Ishikawa (cell line): ENCODE results near the gene OMD.

Experiments
- CEBPB ChIP-seq: IDR thresholded peaks from 2 replicates; pipeline ENCODE4 v1.6.1; 2012
- CREB1 ChIP-seq: IDR thresholded peaks from 2 replicates; pipeline ENCODE4 v1.6.1; 2012; ENCODE audit warnings: low read depth
- EGR1 ChIP-seq: IDR thresholded peaks from 2 replicates; pipeline ENCODE4 v1.6.1; 2012
- EP300 ChIP-seq: IDR thresholded peaks from 2 replicates; pipeline ENCODE4 v1.6.1; 2012; ENCODE audit warnings: borderline replicate concordance
- FOXM1 ChIP-seq: IDR thresholded peaks from 2 replicates; pipeline ENCODE4 v1.6.1; 2012; ENCODE audit warnings: low read depth, borderline replicate concordance
- MAX ChIP-seq: IDR thresholded peaks from 2 replicates; pipeline ENCODE4 v1.6.1; 2012
- NFIC ChIP-seq: IDR thresholded peaks from 2 replicates; pipeline ENCODE4 v1.6.1; 2012
- RAD21 ChIP-seq: IDR thresholded peaks from 2 replicates; pipeline ENCODE4 v1.6.1; 2012; ENCODE audit warnings: low read depth
- REST ChIP-seq: IDR thresholded peaks from 2 replicates; pipeline ENCODE4 v1.6.1; 2012; ENCODE audit warnings: low read depth, mild to moderate bottlenecking
- TAF1 ChIP-seq: IDR thresholded peaks from 2 replicates; pipeline ENCODE4 v1.6.1; 2012; ENCODE audit warnings: low read depth, mild to moderate bottlenecking
- TCF12 ChIP-seq: IDR thresholded peaks from 2 replicates; pipeline ENCODE4 v1.6.1; 2012; ENCODE audit warnings: low read depth
- TEAD4 ChIP-seq: IDR thresholded peaks from 2 replicates; pipeline ENCODE4 v1.6.1; 2012
- YY1 ChIP-seq: IDR thresholded peaks from 2 replicates; pipeline ENCODE4 v1.6.1; 2012; ENCODE audit warnings: low read depth
- ZBTB7A ChIP-seq: IDR thresholded peaks from 2 replicates; pipeline ENCODE4 v1.6.1; 2012; ENCODE audit warnings: low read depth
- TF ChIP-seq, protein P1 (sequence below): IDR thresholded peaks from 2 replicates; pipeline ENCODE4 v1.6.1; 2012

Gene OMD

DNA sequence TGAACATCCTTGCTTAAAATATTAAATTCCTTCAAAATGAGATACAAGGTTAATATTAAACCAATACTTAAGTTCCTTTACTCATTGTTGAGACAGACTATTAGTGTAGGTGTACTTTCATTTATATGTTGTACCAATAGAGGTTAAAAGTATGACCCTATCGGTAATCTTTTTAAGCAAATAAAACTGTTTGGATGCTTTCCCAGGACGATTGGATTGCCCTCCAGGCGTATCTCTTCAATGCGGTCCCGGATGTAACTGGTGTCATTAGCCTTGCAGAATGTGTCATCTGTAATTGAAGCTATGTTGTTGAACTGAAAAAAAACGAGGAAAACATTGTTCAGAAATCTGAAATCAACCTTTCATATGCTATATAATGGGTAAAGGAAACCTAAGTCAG lies 38.8 kb downstream of the OMD start:
- TF ChIP-seq CEBPB (no peak), EGR1 (no peak), MAX (no peak), RAD21 (no peak), CREB1 (no peak), NFIC (no peak), YY1 (no peak), REST (no peak), TAF1 (no peak), TCF12 (no peak), TEAD4 (no peak), EP300 (no peak), ZBTB7A (no peak), FOXM1 (no peak)
- TF ChIP-seq, protein P1, sequence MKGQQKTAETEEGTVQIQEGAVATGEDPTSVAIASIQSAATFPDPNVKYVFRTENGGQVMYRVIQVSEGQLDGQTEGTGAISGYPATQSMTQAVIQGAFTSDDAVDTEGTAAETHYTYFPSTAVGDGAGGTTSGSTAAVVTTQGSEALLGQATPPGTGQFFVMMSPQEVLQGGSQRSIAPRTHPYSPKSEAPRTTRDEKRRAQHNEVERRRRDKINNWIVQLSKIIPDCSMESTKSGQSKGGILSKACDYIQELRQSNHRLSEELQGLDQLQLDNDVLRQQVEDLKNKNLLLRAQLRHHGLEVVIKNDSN, result no peak

- no peak for TF ChIP-seq CEBPB
These were observed 39.3 kb downstream of the OMD start for GRCh38 chr9:92385001-92385400.

- no peak for TF ChIP-seq NFIC
- TF ChIP-seq YY1, result no peak
- no peak for TF ChIP-seq TCF12
- no peak for TF ChIP-seq REST
- TF ChIP-seq ZBTB7A, result no peak
- TF ChIP-seq RAD21, result no peak
- TF ChIP-seq EGR1, result no peak
- TF ChIP-seq CREB1, result no peak
- TF ChIP-seq MAX, result no peak
- TF ChIP-seq, protein P1, result no peak
- TF ChIP-seq TEAD4, result no peak
- TF ChIP-seq TAF1, result no peak
- TF ChIP-seq CEBPB, result no peak
- no peak for TF ChIP-seq EP300
- TF ChIP-seq FOXM1, result no peak
These were observed 39.9 kb downstream of the OMD start for GRCh38 chr9:92384375-92384774.

DNA sequence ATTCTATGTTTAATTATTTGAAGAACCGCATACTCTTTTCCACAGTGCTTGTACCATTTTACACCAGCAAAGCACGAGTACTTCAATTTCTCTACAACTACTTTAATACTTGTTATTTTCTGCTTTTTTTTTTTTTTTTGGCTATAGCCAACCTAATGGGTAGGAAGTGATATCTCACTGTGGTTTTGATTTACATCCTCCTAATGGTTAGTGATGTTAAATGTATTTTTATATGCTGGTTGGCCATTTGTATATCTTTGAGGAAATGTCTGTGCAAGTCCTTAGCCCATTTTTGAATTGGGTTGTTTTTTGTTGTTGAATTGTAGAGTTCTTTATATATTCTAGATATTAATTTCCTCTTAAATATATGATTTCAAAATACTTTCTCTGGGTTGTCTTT lies 42.5 kb downstream of the OMD start:
- TF ChIP-seq, protein P1, result no peak
- no peak for TF ChIP-seq CREB1
- TF ChIP-seq ZBTB7A, result no peak
- no peak for TF ChIP-seq TCF12
- no peak for TF ChIP-seq CEBPB
- no peak for TF ChIP-seq YY1

GRCh38 chr9:92380603-92381002 lies 43.7 kb downstream of the OMD start:
- TF ChIP-seq, protein P1, result no peak
- no peak for TF ChIP-seq TEAD4
- TF ChIP-seq MAX, result no peak
- no peak for TF ChIP-seq NFIC
- TF ChIP-seq ZBTB7A, result no peak

- TF ChIP-seq TCF12, result no peak
- no peak for TF ChIP-seq CREB1
- TF ChIP-seq REST, result no peak
- no peak for TF ChIP-seq YY1
- TF ChIP-seq NFIC, result no peak
- TF ChIP-seq ZBTB7A, result no peak
- no peak for TF ChIP-seq CEBPB
- TF ChIP-seq, protein P1, result no peak
- no peak for TF ChIP-seq EGR1
- no peak for TF ChIP-seq MAX
- TF ChIP-seq EP300, result no peak
- TF ChIP-seq RAD21, result no peak
- TF ChIP-seq TAF1, result no peak
- no peak for TF ChIP-seq TEAD4
These were observed 45.3 kb downstream of the OMD start for GRCh38 chr9:92378865-92379560.
